K562 (cell line): ENCODE measurements around the gene SERPINA7. TPM values are rescaled to one million over a fixed set of nuclear protein-coding genes. Genes with fewer than 3 reads are reported as not detected.

Source experiments
- ATAC-seq: fragments of 200-7000 bp; cut with Tn5 transposase; 3 replicates; pipeline ENCODE4 v1.9.1; 2020; ENCODE audit warnings: moderate library complexity
- BruUV-seq: library from RNA; stranded (reverse); fragments of 400-500 nt; replicated peaks from 2 replicates; lab custom pipeline; 2021; lab: Mats Ljungman, UMichigan
- CTCF ChIA-PET: fragments of 300-600 bp; formaldehyde crosslinking; extraction: SDS; loops from one replicate; lab custom pipeline; 2021; ENCODE audit warnings: low intra/inter-chr PET ratio; lab: Yijun Ruan, JAX
- POLR2A ChIA-PET: fragments of 300-600, 350-650 bp; sonication (Branson Sonifier 250); formaldehyde crosslinking; extraction: SDS; loops from one replicate; lab custom pipeline; 2021; ENCODE audit warnings: antibody characterized with exemption, inconsistent platforms; lab: Yijun Ruan, JAX
- DNase-seq, 4 experiments: peaks; one replicate each; pipeline versions ENCODE4 v3.0.0 to v3.0.0-alpha.2; 2011 to 2018; ENCODE audit warnings: low spot score in 3 of 4, mixed read lengths in 3 of 4; ENCODE audit errors: extremely low read depth in 1 of 4
- FAIRE-seq: peaks from 2 replicates; lab custom pipeline; 2011; peaks lifted over from hg19 to GRCh38; lab: Jason Lieb, UNC
- H2AFZ ChIP-seq: 2 replicates; pipeline ENCODE4 v1.6.0; 2011; ENCODE audit warnings: low read depth, low read length, control low read depth, inconsistent platforms
- H3K27ac ChIP-seq: fragments of 200-600 bp; 3 replicates; pipeline ENCODE4 v1.8.0; 2011; ENCODE audit warnings: low read depth, mild to moderate bottlenecking, control low read depth, inconsistent platforms, low read length, moderate library complexity, mixed read lengths; ENCODE audit errors: extremely low read depth
- H3K27me3 ChIP-seq, 2 experiments: fragments of 300-600 bp in 1 of 2; 2 replicates in 1 of 2; 3 replicates in 1 of 2; pipeline versions ENCODE4 v1.6.0 to v1.8.0; 2011; ENCODE audit warnings: inconsistent platforms in 2 of 2, low read length in 2 of 2, mild to moderate bottlenecking in 1 of 2, mixed read lengths in 1 of 2, moderate library complexity in 1 of 2; ENCODE audit not compliant: control insufficient read depth in 2 of 2, insufficient read depth in 2 of 2
- H3K36me3 ChIP-seq: fragments of 300-600 bp; 3 replicates; pipeline ENCODE4 v1.8.0; 2011; ENCODE audit warnings: mild to moderate bottlenecking, low read length, inconsistent platforms; ENCODE audit not compliant: control insufficient read depth, insufficient read depth
- H3K4me1 ChIP-seq, 2 experiments: fragments of 200-600 bp in 1 of 2; replicated peaks in 1 of 2; 2 replicates in 1 of 2; 3 replicates in 1 of 2; pipeline versions ENCODE4 v1.5.1 to v1.8.0; 2011; ENCODE audit warnings: inconsistent platforms in 2 of 2, low read length in 2 of 2, mild to moderate bottlenecking in 1 of 2, mixed read lengths in 1 of 2, moderate library complexity in 1 of 2; ENCODE audit not compliant: control insufficient read depth in 2 of 2, insufficient read depth in 2 of 2
- H3K4me2 ChIP-seq: 2 replicates; pipeline ENCODE4 v1.6.1; 2011; ENCODE audit warnings: low read length, control low read depth, inconsistent platforms, mixed read lengths; ENCODE audit not compliant: insufficient read depth
- H3K4me3 ChIP-seq: fragments of 200-600 bp; sonication (generic), shearing (Covaris generic); 2 replicates; pipeline ENCODE4 v1.5.1; 2016; ENCODE audit warnings: control low read depth, inconsistent platforms
- H3K79me2 ChIP-seq: fragments of 200-600 bp; 3 replicates; pipeline ENCODE4 v1.8.0; 2011; ENCODE audit warnings: low read length, inconsistent platforms; ENCODE audit not compliant: control insufficient read depth, insufficient read depth
- H3K9ac ChIP-seq, 2 experiments: 2 replicates each; pipeline versions ENCODE4 v1.6.0 to v1.6.1; 2011; ENCODE audit warnings: low read depth in 2 of 2, low read length in 2 of 2, control low read depth in 1 of 2, inconsistent platforms in 1 of 2, mild to moderate bottlenecking in 1 of 2, mixed read lengths in 1 of 2; ENCODE audit not compliant: insufficient read depth in 1 of 2
- H3K9me1 ChIP-seq: one replicate; pipeline ENCODE4 v1.6.0; 2011; ENCODE audit warnings: inconsistent platforms, mild to moderate bottlenecking, low read length, moderate library complexity; ENCODE audit not compliant: control insufficient read depth, insufficient read depth
- H3K9me3 ChIP-seq: replicated peaks from 2 replicates; pipeline ENCODE4 v1.5.1; 2011; ENCODE audit warnings: low read depth, low read length, inconsistent platforms; ENCODE audit not compliant: control insufficient read depth, insufficient read depth
- H4K20me1 ChIP-seq: replicated peaks from 2 replicates; pipeline ENCODE4 v1.6.1; 2011; ENCODE audit warnings: low read length, inconsistent platforms, mixed read lengths; ENCODE audit not compliant: control insufficient read depth, insufficient read depth
- CXXC5 ChIP-seq: fragments of 250-450 bp; sonication (Bioruptor Pico); IDR thresholded peaks from 2 replicates; pipeline ENCODE4 v1.8.0; 2022; ENCODE audit warnings: inconsistent platforms, mild to moderate bottlenecking, moderate library complexity
- ILK ChIP-seq: fragments of 450-650 bp; IDR thresholded peaks from 2 replicates; pipeline ENCODE4 v1.6.1; 2016; ENCODE audit warnings: missing genetic modification characterization, low read depth, mild to moderate bottlenecking, missing compliant biosample characterization, moderate library complexity, borderline replicate concordance
- MAFF ChIP-seq: IDR thresholded peaks from 2 replicates; pipeline ENCODE4 v1.6.1; 2012; ENCODE audit warnings: low read length, improper control_type of control experiment
- MAFK ChIP-seq: IDR thresholded peaks from 2 replicates; pipeline ENCODE4 v1.6.1; 2011; ENCODE audit warnings: low read length, improper control_type of control experiment
- PTBP1 ChIP-seq: fragments of 200-400 bp; formaldehyde crosslinking; IDR thresholded peaks from 2 replicates; pipeline ENCODE4 v1.6.1; 2017; ENCODE audit warnings: low read depth, low read length
- WHSC1 ChIP-seq: IDR thresholded peaks from one replicate; pipeline ENCODE4 v1.6.1; 2012; ENCODE audit warnings: low read length, control low read depth, inconsistent platforms
- ZNF764 ChIP-seq: fragments of 250-450 bp; sonication (Bioruptor Pico); IDR thresholded peaks from 2 replicates; pipeline ENCODE4 v1.4.0; 2020; ENCODE audit warnings: low read depth, mild to moderate bottlenecking, moderate library complexity
- ZNF766 ChIP-seq: fragments of 200-800 bp; sonication (Bioruptor generic); conservative IDR thresholded peaks from 2 replicates; pipeline ENCODE4 v1.6.1; 2016; ENCODE audit warnings: missing genetic modification characterization, missing compliant biosample characterization
- WGBS: fragments of 100-300 bp; shearing (Covaris generic); methylation state at CpG from one replicate; pipeline ENCODE4 v1.1.6; 2016; ENCODE audit warnings: low coverage, mixed read lengths; ENCODE audit not compliant: insufficient coverage; ENCODE audit errors: missing lambda C conversion rate; 5-methylcytosine and 5-hydroxymethylcytosine counted together
- in situ Hi-C: fragments of 300-500 bp; cut with MboI; formaldehyde crosslinking; loops from 4 replicates; pipeline ENCODE4 v1.15.0; 2018; ENCODE audit warnings: inconsistent platforms, mixed read lengths
- intact Hi-C: fragments of 100-400 bp; cut with micrococcal nuclease; formaldehyde crosslinking; loops from 2 replicates; pipeline ENCODE4 v1.14.2; 2022
- polyA plus RNA-seq, 8 experiments: library from polyadenylated mRNA; depleted of rRNA in 4 of 8; stranded (reverse) in 5 of 8; unstranded in 3 of 8; fragments of >200 nt; fragmentation: Nextera tagmentation in 2 of 8; fragmentation: Illumina TruSeq in 1 of 8; extraction: Ambion mirVana in 2 of 8; extraction: Trizol in 1 of 8; gene quantifications; 2 replicates each; pipeline versions ENCODE4 v1.2.1 to v1.2.3, GENCODE V29; 2011 to 2014; ENCODE audit warnings: inconsistent platforms in 1 of 8, missing spikeins in 1 of 8
- total RNA-seq, 7 experiments: library from RNA; depleted of rRNA in 6 of 7; stranded (reverse); fragments of >200 nt in 6 of 7; fragmentation: Illumina TruSeq in 2 of 7; extraction: Trizol in 2 of 7; gene quantifications; 2 replicates each; pipeline versions ENCODE4 v1.2.1 to v1.2.3, GENCODE V29; 2011 to 2021; ENCODE audit warnings: low replicate concordance in 1 of 7
- TF ChIP-seq, protein P1 (sequence below), 2 experiments: fragments of 450-650 bp; IDR thresholded peaks; 2 replicates each; pipeline ENCODE4 v1.6.1; 2016; ENCODE audit warnings: mild to moderate bottlenecking in 2 of 2, borderline replicate concordance in 1 of 2, low read depth in 1 of 2, moderate library complexity in 1 of 2
- TF ChIP-seq, protein P2 (sequence below): fragments of 450-650 bp; formaldehyde crosslinking; IDR thresholded peaks from 2 replicates; pipeline ENCODE4 v1.4.0; 2022; ENCODE audit warnings: missing genetic modification characterization
- TF ChIP-seq, protein P3 (sequence below): fragments of 150-350 bp; conservative IDR thresholded peaks from 2 replicates; pipeline ENCODE4 v1.6.1; 2014; ENCODE audit warnings: low read length

The SERPINA7 gene
- total and polyA plus RNA-seq, 9 of the 15 experiments (the other 6 are each of a cell fraction or from before 2014, with no cell fraction given) = not detected

DNA sequence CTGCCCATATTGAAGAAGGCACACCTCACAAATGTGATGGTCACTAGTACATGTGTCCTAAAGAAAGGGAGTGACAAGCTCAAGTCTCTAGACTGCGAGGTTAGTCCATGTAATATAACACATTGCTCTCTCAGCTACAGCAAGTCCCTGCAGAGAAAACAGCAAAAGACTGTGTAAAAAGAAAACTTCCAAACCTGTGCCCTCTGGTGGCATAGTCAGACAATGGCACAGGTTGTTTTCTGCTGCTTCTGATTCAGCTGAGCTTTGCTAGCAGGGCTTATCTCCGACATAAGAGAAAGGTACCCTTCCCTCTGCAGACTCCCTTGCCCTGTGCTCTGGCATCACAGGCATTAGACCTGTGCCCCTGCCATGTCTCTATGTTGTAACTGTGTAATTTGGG, 1.4 kb upstream of the SERPINA7 start:
- Histone ChIP-seq H3K4me3 (no peak overlapping the region), H3K9ac (no peak overlapping the region), H3K9me1 (no peaks in the 10 kb centered on the region), H4K20me1 (no peaks in the 10 kb centered on the region), H3K4me1 (no peaks in the 10 kb centered on the region), H3K27me3 (no peaks in the 10 kb centered on the region), H3K9me3 (no peaks in the 10 kb centered on the region), H3K27ac (no peak overlapping the region), H3K4me2 (no peak overlapping the region), H3K79me2 (no peaks in the 10 kb centered on the region), H2AFZ (no peak overlapping the region), H3K36me3 (no peaks in the 10 kb centered on the region)
- 0% methylated on average over 2 of the region's 2 CpGs for WGBS
- in situ Hi-C loops = no loop called here
- POLR2A ChIA-PET = no interaction called here
- FAIRE-seq (no peak), ATAC-seq (no peak), DNase-seq (no peak)
- CTCF ChIA-PET = no interaction called here
- intact Hi-C loops = no loop called here
- no TSS peak for BruUV-seq
- TF ChIP-seq ZNF764 (no peak), ILK (tag) (no peak), WHSC1 (no peak), MAFF (no peak), MAFK (no peak), PTBP1 (no peak), ZNF766 (CRISPR knock-in tag) (no peak), CXXC5 (CRISPR knock-in tag) (no peak)
- TF ChIP-seq, protein P1, sequence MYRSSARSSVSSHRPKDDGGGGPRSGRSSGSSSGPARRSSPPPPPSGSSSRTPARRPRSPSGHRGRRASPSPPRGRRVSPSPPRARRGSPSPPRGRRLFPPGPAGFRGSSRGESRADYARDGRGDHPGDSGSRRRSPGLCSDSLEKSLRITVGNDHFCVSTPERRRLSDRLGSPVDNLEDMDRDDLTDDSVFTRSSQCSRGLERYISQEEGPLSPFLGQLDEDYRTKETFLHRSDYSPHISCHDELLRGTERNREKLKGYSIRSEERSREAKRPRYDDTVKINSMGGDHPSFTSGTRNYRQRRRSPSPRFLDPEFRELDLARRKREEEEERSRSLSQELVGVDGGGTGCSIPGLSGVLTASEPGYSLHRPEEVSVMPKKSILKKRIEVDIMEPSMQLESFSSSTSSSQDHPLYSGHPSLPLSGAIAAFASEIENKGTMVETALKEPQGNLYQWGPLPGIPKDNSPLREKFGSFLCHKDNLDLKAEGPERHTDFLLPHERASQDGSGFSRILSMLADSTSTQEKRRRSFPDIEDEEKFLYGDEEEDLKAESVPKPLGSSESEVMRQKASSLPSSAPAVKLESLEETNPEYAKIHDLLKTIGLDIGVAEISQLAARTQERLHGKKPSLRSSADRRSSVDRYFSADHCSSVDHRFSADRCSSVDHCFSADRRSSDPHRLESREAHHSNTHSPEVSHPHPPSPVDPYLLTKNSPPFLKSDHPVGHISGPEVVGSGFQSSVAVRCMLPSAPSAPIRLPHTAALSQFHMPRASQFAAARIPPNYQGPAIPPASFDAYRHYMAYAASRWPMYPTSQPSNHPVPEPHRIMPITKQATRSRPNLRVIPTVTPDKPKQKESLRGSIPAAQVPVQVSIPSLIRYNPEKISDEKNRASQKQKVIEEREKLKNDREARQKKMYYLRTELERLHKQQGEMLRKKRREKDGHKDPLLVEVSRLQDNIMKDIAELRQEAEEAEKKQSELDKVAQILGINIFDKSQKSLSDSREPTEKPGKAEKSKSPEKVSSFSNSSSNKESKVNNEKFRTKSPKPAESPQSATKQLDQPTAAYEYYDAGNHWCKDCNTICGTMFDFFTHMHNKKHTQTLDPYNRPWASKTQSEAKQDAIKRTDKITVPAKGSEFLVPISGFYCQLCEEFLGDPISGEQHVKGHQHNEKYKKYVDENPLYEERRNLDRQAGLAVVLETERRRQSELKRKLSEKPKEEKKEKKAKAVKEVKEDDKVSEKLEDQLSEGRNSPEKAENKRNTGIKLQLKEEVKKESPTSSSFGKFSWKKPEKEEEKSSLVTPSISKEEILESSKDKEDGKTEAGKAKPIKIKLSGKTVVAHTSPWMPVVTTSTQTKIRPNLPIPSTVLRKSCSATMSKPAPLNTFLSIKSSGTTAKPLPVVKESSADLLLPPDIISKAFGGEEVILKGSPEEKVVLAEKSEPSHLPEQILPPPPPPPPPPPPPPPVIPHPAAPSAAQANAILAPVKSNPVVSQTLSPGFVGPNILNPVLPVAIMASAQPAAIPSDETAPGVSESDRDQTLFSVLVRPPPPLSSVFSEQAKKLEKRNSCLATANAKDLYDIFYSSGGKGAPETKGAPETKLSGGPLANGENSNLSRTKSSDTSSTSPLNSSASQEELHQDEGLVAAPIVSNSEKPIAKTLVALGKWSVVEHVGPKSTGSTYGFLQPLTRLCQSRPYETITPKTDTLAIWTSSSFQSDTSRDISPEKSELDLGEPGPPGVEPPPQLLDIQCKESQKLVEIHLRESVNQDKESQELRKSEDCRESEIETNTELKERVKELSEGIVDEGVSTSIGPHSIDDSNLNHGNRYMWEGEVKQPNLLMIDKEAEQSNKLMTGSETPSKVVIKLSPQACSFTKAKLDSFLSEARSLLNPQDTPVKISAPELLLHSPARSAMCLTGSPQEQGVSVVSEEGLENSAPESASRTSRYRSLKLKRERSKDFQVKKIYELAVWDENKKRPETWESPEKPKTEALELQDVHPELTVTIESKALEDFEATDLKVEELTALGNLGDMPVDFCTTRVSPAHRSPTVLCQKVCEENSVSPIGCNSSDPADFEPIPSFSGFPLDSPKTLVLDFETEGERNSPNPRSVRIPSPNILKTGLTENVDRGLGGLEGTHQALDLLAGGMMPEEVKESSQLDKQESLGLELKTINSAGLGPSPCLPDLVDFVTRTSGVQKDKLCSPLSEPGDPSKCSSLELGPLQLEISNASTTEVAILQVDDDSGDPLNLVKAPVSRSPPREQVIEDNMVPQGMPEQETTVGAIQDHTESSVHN (IDR thresholded peaks at IDR 0.05; ENCODE audit: borderline replicate concordance in 1 of 2, low read depth in 1 of 2) = no peak
- TF ChIP-seq, protein P2, sequence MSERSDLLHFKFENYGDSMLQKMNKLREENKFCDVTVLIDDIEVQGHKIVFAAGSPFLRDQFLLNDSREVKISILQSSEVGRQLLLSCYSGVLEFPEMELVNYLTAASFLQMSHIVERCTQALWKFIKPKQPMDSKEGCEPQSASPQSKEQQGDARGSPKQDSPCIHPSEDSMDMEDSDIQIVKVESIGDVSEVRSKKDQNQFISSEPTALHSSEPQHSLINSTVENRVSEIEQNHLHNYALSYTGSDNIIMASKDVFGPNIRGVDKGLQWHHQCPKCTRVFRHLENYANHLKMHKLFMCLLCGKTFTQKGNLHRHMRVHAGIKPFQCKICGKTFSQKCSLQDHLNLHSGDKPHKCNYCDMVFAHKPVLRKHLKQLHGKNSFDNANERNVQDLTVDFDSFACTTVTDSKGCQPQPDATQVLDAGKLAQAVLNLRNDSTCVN = no peak
- TF ChIP-seq, protein P3, sequence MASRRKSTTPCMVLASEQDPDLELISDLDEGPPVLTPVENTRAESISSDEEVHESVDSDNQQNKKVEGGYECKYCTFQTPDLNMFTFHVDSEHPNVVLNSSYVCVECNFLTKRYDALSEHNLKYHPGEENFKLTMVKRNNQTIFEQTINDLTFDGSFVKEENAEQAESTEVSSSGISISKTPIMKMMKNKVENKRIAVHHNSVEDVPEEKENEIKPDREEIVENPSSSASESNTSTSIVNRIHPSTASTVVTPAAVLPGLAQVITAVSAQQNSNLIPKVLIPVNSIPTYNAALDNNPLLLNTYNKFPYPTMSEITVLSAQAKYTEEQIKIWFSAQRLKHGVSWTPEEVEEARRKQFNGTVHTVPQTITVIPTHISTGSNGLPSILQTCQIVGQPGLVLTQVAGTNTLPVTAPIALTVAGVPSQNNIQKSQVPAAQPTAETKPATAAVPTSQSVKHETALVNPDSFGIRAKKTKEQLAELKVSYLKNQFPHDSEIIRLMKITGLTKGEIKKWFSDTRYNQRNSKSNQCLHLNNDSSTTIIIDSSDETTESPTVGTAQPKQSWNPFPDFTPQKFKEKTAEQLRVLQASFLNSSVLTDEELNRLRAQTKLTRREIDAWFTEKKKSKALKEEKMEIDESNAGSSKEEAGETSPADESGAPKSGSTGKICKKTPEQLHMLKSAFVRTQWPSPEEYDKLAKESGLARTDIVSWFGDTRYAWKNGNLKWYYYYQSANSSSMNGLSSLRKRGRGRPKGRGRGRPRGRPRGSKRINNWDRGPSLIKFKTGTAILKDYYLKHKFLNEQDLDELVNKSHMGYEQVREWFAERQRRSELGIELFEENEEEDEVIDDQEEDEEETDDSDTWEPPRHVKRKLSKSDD = no peak
